HepG2 (cell line): ENCODE data around the gene PCAT6. TPM values are rescaled to one million over a fixed set of nuclear protein-coding genes. Genes with fewer than 3 reads are reported as not detected.

Source experiments
- AHDC1 ChIP-seq: sonication (generic); formaldehyde crosslinking; IDR thresholded peaks from 2 replicates; pipeline ENCODE4 v1.5.1; 2020; ENCODE audit warnings: mild to moderate bottlenecking, missing genetic modification reagents, borderline replicate concordance
- ATF4 ChIP-seq, 2 experiments: fragments of 450-650 bp in 1 of 2; sonication (generic) in 1 of 2; formaldehyde crosslinking; IDR thresholded peaks; 2 replicates each; pipeline versions ENCODE4 v1.5.0 to v1.8.0; 2020 to 2022; ENCODE audit warnings: mild to moderate bottlenecking in 1 of 2, missing genetic modification reagents in 1 of 2
- BRD4 ChIP-seq: sonication (generic); formaldehyde crosslinking; IDR thresholded peaks from 2 replicates; pipeline ENCODE4 v1.4.0; 2020; ENCODE audit warnings: missing genetic modification reagents
- CBX5 ChIP-seq: sonication (generic); formaldehyde crosslinking; IDR thresholded peaks from 2 replicates; pipeline ENCODE4 v1.4.0; 2020; ENCODE audit warnings: missing genetic modification reagents, borderline replicate concordance
- E2F2 ChIP-seq: sonication (generic); formaldehyde crosslinking; IDR thresholded peaks from 2 replicates; pipeline ENCODE4 v1.4.0; 2020; ENCODE audit warnings: missing genetic modification reagents, borderline replicate concordance
- KLF11 ChIP-seq: IDR thresholded peaks from 2 replicates; pipeline ENCODE4 v1.6.1; 2016; ENCODE audit warnings: missing compliant biosample characterization
- MAFK ChIP-seq, 2 experiments: IDR thresholded peaks in 1 of 2; conservative IDR thresholded peaks in 1 of 2; 2 replicates each; pipeline ENCODE4 v1.6.1; 2011; ENCODE audit warnings: improper control_type of control experiment in 2 of 2, low read length in 2 of 2
- POLR2AphosphoS2 ChIP-seq: IDR thresholded peaks from 2 replicates; pipeline ENCODE4 v1.6.1; 2011; ENCODE audit warnings: low read depth, low read length, improper control_type of control experiment
- SAFB2 ChIP-seq: sonication (generic); formaldehyde crosslinking; IDR thresholded peaks from 2 replicates; pipeline ENCODE4 v1.5.1; 2020; ENCODE audit warnings: missing genetic modification reagents, low read depth, mild to moderate bottlenecking, borderline replicate concordance
- SALL1 ChIP-seq: sonication (generic); formaldehyde crosslinking; IDR thresholded peaks from 2 replicates; pipeline ENCODE4 v1.8.0; 2022; ENCODE audit warnings: mild to moderate bottlenecking, missing genetic modification reagents
- SMARCE1 ChIP-seq: fragments of 450-650 bp; IDR thresholded peaks from 2 replicates; pipeline ENCODE4 v1.6.1; 2017; ENCODE audit warnings: borderline replicate concordance
- SMYD3 ChIP-seq: sonication (generic); formaldehyde crosslinking; IDR thresholded peaks from 2 replicates; pipeline ENCODE4 v1.8.1; 2023; ENCODE audit warnings: mild to moderate bottlenecking, missing genetic modification reagents
- SYNCRIP ChIP-seq: fragments of 200-400 bp; formaldehyde crosslinking; IDR thresholded peaks from 2 replicates; pipeline ENCODE4 v1.6.1; 2018; ENCODE audit warnings: mild to moderate bottlenecking, low read depth, low read length; ENCODE audit not compliant: insufficient read depth
- TCF7L2 ChIP-seq: IDR thresholded peaks from 2 replicates; pipeline ENCODE4 v1.6.1; 2011; ENCODE audit warnings: mild to moderate bottlenecking, low read depth, low read length, moderate library complexity
- TP53 ChIP-seq: sonication (generic); formaldehyde crosslinking; conservative IDR thresholded peaks from 2 replicates; pipeline ENCODE4 v1.4.0; 2020; ENCODE audit warnings: missing genetic modification reagents
- ZBTB25 ChIP-seq: IDR thresholded peaks from 2 replicates; pipeline ENCODE4 v1.6.1; 2018; ENCODE audit warnings: missing genetic modification reagents
- ZEB1 ChIP-seq: IDR thresholded peaks from 2 replicates; pipeline ENCODE4 v1.6.1; 2012; ENCODE audit warnings: mild to moderate bottlenecking, low read depth, inconsistent platforms; ENCODE audit not compliant: insufficient replicate concordance
- ZMYM3 ChIP-seq: sonication (generic); formaldehyde crosslinking; IDR thresholded peaks from 2 replicates; pipeline ENCODE4 v1.5.1; 2020; ENCODE audit warnings: mild to moderate bottlenecking, missing genetic modification reagents
- ZNF232 ChIP-seq: sonication (generic); formaldehyde crosslinking; IDR thresholded peaks from 2 replicates; pipeline ENCODE4 v1.4.0; 2020; ENCODE audit warnings: missing genetic modification reagents, borderline replicate concordance
- ZNF432 ChIP-seq: sonication (generic); formaldehyde crosslinking; IDR thresholded peaks from 2 replicates; pipeline ENCODE4 v1.5.0; 2020; ENCODE audit warnings: missing genetic modification reagents, mild to moderate bottlenecking, borderline replicate concordance
- ZNF501 ChIP-seq: sonication (generic); formaldehyde crosslinking; IDR thresholded peaks from 2 replicates; pipeline ENCODE4 v1.5.1; 2020; ENCODE audit warnings: mild to moderate bottlenecking, moderate library complexity, missing genetic modification reagents
- polyA plus RNA-seq, 8 experiments: library from polyadenylated mRNA; depleted of rRNA in 3 of 8; stranded (reverse) in 7 of 8; unstranded in 1 of 8; fragments of >200 nt; fragmentation: Illumina TruSeq in 4 of 8; extraction: Trizol in 4 of 8; gene quantifications; 2 replicates each; pipeline versions ENCODE4 v1.2.1 to v1.2.3, GENCODE V29; 2011 to 2016; ENCODE audit warnings: low read depth in 4 of 8, missing spikeins in 1 of 8, mixed read lengths in 1 of 8; ENCODE audit not compliant: insufficient read depth in 1 of 8
- total RNA-seq, 5 experiments: library from RNA; depleted of rRNA; stranded (reverse); fragments of >200 nt; fragmentation: Illumina TruSeq; extraction: Trizol; gene quantifications; 2 replicates each; pipeline ENCODE4 v1.2.3, GENCODE V29; 2016; ENCODE audit warnings: low read depth in 1 of 5

The PCAT6 gene
- total and polyA plus RNA-seq, 2 of the 13 experiments (the other 11 are each of a cell fraction or from before 2014, with no cell fraction given): 0.60 to 4.4 TPM

- TF ChIP-seq E2F2 (CRISPR knock-in tag) (no peak), ZBTB25 (CRISPR knock-in tag) (peak; percentile 53; the same call in 1 of the 2 replicates), SMYD3 (CRISPR knock-in tag) (peak; percentile 93; the same call in 1 of the 2 replicates), ZEB1 (peak; percentile 54), MAFK (conservative IDR thresholded peaks at IDR 0.05 in 1 of 2, IDR thresholded peaks at IDR 0.05 in 1 of 2; ENCODE audit: low read length in 2 of 2) (no peak), KLF11 (CRISPR knock-in tag) (0 out of 2 replicates have a peak, but pooled peaks have one; percentile 9), POLR2AphosphoS2 (no peak), TCF7L2 (no peak), SMARCE1 (no peak), ATF4 (CRISPR knock-in tag; IDR thresholded peaks at IDR 0.05) (peak in 1 of 2 experiments; percentile 50; a peak in 1 of 4 replicates), SAFB2 (CRISPR knock-in tag) (0 out of 2 replicates have a peak, but pooled peaks have one; percentile 11), ZNF232 (CRISPR knock-in tag) (peak; percentile 77; the same call in 1 of the 2 replicates), ZMYM3 (CRISPR knock-in tag) (no peak), ZNF432 (CRISPR knock-in tag) (no peak), CBX5 (0 out of 2 replicates have a peak, but pooled peaks have one; percentile 11), TP53 (no peak), AHDC1 (peak; percentile 12; the same call in 1 of the 2 replicates), ZNF501 (CRISPR knock-in tag) (peak; percentile 86), BRD4 (CRISPR knock-in tag) (0 out of 2 replicates have a peak, but pooled peaks have one; percentile 14), SALL1 (CRISPR knock-in tag) (peak; percentile 79), SYNCRIP (no peak)
Observed at GRCh38 chr1:202810615-202811295, at the start of gene PCAT6 (continued).
